Natural killer cell treated with Interleukin-12 subunit alpha and Interleukin-12 subunit beta and Interleukin-15 and Interleukin-18, amount 100 ng/mL, for 72 hours (primary cell): ENCODE data around the gene RPS6KA5. TPM values are rescaled to one million over a fixed set of nuclear protein-coding genes. Genes with fewer than 3 reads are reported as not detected.

Source experiments
- ATAC-seq, 2 donors: fragments of 150-1000 bp; cut with Tn5 transposase in 1 of 2; sonication (Bioruptor Pico), chemical (Tn5 transposase) in 1 of 2; 2 replicates each; pipeline ENCODE4 v1.10.0; 2021
- DNase-seq: peaks from one replicate; pipeline ENCODE4 v3.0.0; 2022; ENCODE audit warnings: low spot score
- H3K27ac Mint-ChIP-seq, 2 donors: 1 replicate in 1 of 2; 2 replicates in 1 of 2; pipeline ENCODE4 v1.8.0; 2022; ENCODE audit warnings: mixed read lengths in 2 of 2, mild to moderate bottlenecking in 1 of 2, moderate library complexity in 1 of 2
- H3K27me3 Mint-ChIP-seq, 2 donors: 1 replicate in 1 of 2; 2 replicates in 1 of 2; pipeline ENCODE4 v1.8.0; 2022; ENCODE audit warnings: mixed read lengths in 2 of 2
- H3K36me3 Mint-ChIP-seq: one replicate; pipeline ENCODE4 v1.8.0; 2022; ENCODE audit warnings: mixed read lengths
- H3K4me1 Mint-ChIP-seq, 2 donors: 1 replicate in 1 of 2; 2 replicates in 1 of 2; pipeline ENCODE4 v1.8.0; 2022; ENCODE audit warnings: low read depth in 2 of 2, mixed read lengths in 2 of 2, mild to moderate bottlenecking in 1 of 2
- H3K4me3 Mint-ChIP-seq: one replicate; pipeline ENCODE4 v1.8.0; 2022; ENCODE audit warnings: mixed read lengths
- H3K9me3 Mint-ChIP-seq: 2 replicates; pipeline ENCODE4 v1.8.0; 2022; ENCODE audit warnings: mixed read lengths
- total RNA-seq, 2 donors: library from RNA; stranded (reverse); gene quantifications; one replicate each; pipeline ENCODE4 v1.2.3, GENCODE V29; 2022

Gene RPS6KA5
- total RNA-seq, 2 donors from 2014 or later = 20.5 to 47.5 TPM

GRCh38 chr14:90905531-90905930 is 154.9 kb downstream of the RPS6KA5 start:
- H3K9me3 Mint-ChIP-seq = no peaks in the 10 kb centered on the region
- H3K36me3 Mint-ChIP-seq = peaks cover 13% of the 10 kb centered on the region
- H3K27ac Mint-ChIP-seq = peak overlapping the region; percentile 87 to 93
- no peaks in the 10 kb centered on the region for H3K27me3 Mint-ChIP-seq
- DNase-seq (no peak), ATAC-seq (peak; percentile 43 to 82)
- peak overlapping the region; percentile 78 for H3K4me3 Mint-ChIP-seq
- H3K4me1 Mint-ChIP-seq = peaks cover 13 to 27% of the 10 kb centered on the region in 2 donors

GRCh38 chr14:90903101-90903500 is 157.3 kb downstream of the RPS6KA5 start:
- DNase-seq (peak; percentile 61), ATAC-seq (peak; percentile 67 to 73)
- Mint-ChIP-seq H3K36me3 (peaks cover 13% of the 10 kb centered on the region), H3K27me3 (no peaks in the 10 kb centered on the region), H3K27ac (peak overlapping the region in 1 of 2 donors; percentile 34), H3K4me1 (peaks cover 13 to 27% of the 10 kb centered on the region in 2 donors), H3K9me3 (no peaks in the 10 kb centered on the region), H3K4me3 (no peak overlapping the region)

- DNase-seq (no peak), ATAC-seq (no peak)
- Mint-ChIP-seq H3K4me3 (no peak overlapping the region), H3K4me1 (peaks cover 10 to 13% of the 10 kb centered on the region in 2 donors), H3K27me3 (no peaks in the 10 kb centered on the region), H3K36me3 (peaks cover 3% of the 10 kb centered on the region), H3K9me3 (no peaks in the 10 kb centered on the region), H3K27ac (no peak overlapping the region)
These were observed 159.9 kb downstream of the RPS6KA5 start for GRCh38 chr14:90900476-90901083.

- ATAC-seq (no peak), DNase-seq (no peak)
- H3K27ac Mint-ChIP-seq = no peak overlapping the region
- no peak overlapping the region for H3K4me3 Mint-ChIP-seq
- H3K36me3 Mint-ChIP-seq = peaks cover 7% of the 10 kb centered on the region
- peaks cover 0 to 3% of the 10 kb centered on the region in 2 donors for H3K4me1 Mint-ChIP-seq
- H3K27me3 Mint-ChIP-seq = no peaks in the 10 kb centered on the region
- H3K9me3 Mint-ChIP-seq = no peaks in the 10 kb centered on the region
These were observed 163.4 kb downstream of the RPS6KA5 start for GRCh38 chr14:90897022-90897421.

GRCh38 chr14:90894241-90894640 is 166.2 kb downstream of the RPS6KA5 start:
- ATAC-seq (no peak), DNase-seq (no peak)
- H3K27ac Mint-ChIP-seq = no peak overlapping the region
- peaks cover 7% of the 10 kb centered on the region for H3K36me3 Mint-ChIP-seq
- peaks cover 0 to 3% of the 10 kb centered on the region in 2 donors for H3K4me1 Mint-ChIP-seq
- no peaks in the 10 kb centered on the region for H3K27me3 Mint-ChIP-seq
- no peaks in the 10 kb centered on the region for H3K9me3 Mint-ChIP-seq
- H3K4me3 Mint-ChIP-seq = no peak overlapping the region

GRCh38 chr14:90893510-90893909 is 166.9 kb downstream of the RPS6KA5 start:
- H3K27me3 Mint-ChIP-seq = no peaks in the 10 kb centered on the region
- no peak overlapping the region for H3K4me3 Mint-ChIP-seq
- DNase-seq (no peak), ATAC-seq (no peak)
- H3K27ac Mint-ChIP-seq = no peak overlapping the region
- peaks cover 0 to 3% of the 10 kb centered on the region in 2 donors for H3K4me1 Mint-ChIP-seq
- peaks cover 7% of the 10 kb centered on the region for H3K36me3 Mint-ChIP-seq
- H3K9me3 Mint-ChIP-seq = no peaks in the 10 kb centered on the region

- DNase-seq (no peak), ATAC-seq (no peak)
- no peaks in the 10 kb centered on the region for H3K9me3 Mint-ChIP-seq
- peaks cover 7% of the 10 kb centered on the region for H3K36me3 Mint-ChIP-seq
- H3K27ac Mint-ChIP-seq = peak overlapping the region in 1 of 2 donors; percentile 45
- H3K4me1 Mint-ChIP-seq = peaks cover 0 to 3% of the 10 kb centered on the region in 2 donors
- H3K27me3 Mint-ChIP-seq = no peaks in the 10 kb centered on the region
- H3K4me3 Mint-ChIP-seq = no peak overlapping the region
These were observed 167.5 kb downstream of the RPS6KA5 start for GRCh38 chr14:90892970-90893369.

GRCh38 chr14:90891326-90891725 is 169.1 kb downstream of the RPS6KA5 start:
- no peaks in the 10 kb centered on the region for H3K27me3 Mint-ChIP-seq
- H3K4me1 Mint-ChIP-seq = peaks cover 0 to 3% of the 10 kb centered on the region in 2 donors
- no peak overlapping the region for H3K27ac Mint-ChIP-seq
- H3K9me3 Mint-ChIP-seq = no peaks in the 10 kb centered on the region
- no peak for ATAC-seq
- no peak overlapping the region for H3K4me3 Mint-ChIP-seq
- no peak for DNase-seq
- H3K36me3 Mint-ChIP-seq = peaks cover 7% of the 10 kb centered on the region

- no peak for DNase-seq
- Mint-ChIP-seq H3K4me3 (no peak overlapping the region), H3K4me1 (no peaks in the 10 kb centered on the region), H3K9me3 (no peaks in the 10 kb centered on the region), H3K27ac (no peak overlapping the region), H3K36me3 (peaks cover 7% of the 10 kb centered on the region), H3K27me3 (no peaks in the 10 kb centered on the region)
- no peak for ATAC-seq
These were observed 170.0 kb downstream of the RPS6KA5 start for GRCh38 chr14:90890322-90891020.

- no peak overlapping the region for H3K27ac Mint-ChIP-seq
- no peaks in the 10 kb centered on the region for H3K4me1 Mint-ChIP-seq
- no peaks in the 10 kb centered on the region for H3K27me3 Mint-ChIP-seq
- peaks cover 18% of the 10 kb centered on the region for H3K36me3 Mint-ChIP-seq
- peaks cover 8% of the 10 kb centered on the region for H3K9me3 Mint-ChIP-seq
- DNase-seq (no peak), ATAC-seq (no peak)
- no peak overlapping the region for H3K4me3 Mint-ChIP-seq
These were observed 174.1 kb downstream of the RPS6KA5 start for GRCh38 chr14:90886297-90886815.

- peaks cover 24% of the 10 kb centered on the region for H3K36me3 Mint-ChIP-seq
- peaks cover 8% of the 10 kb centered on the region for H3K9me3 Mint-ChIP-seq
- no peak for DNase-seq
- no peak for ATAC-seq
- H3K4me3 Mint-ChIP-seq = no peak overlapping the region
- H3K4me1 Mint-ChIP-seq = peaks cover 0 to 3% of the 10 kb centered on the region in 2 donors
- H3K27me3 Mint-ChIP-seq = no peaks in the 10 kb centered on the region
- H3K27ac Mint-ChIP-seq = no peak overlapping the region
These were observed 176.7 kb downstream of the RPS6KA5 start for GRCh38 chr14:90883782-90884181.

GRCh38 chr14:90883197-90883596 is 177.2 kb downstream of the RPS6KA5 start:
- peaks cover 8% of the 10 kb centered on the region for H3K9me3 Mint-ChIP-seq
- H3K27ac Mint-ChIP-seq = no peak overlapping the region
- ATAC-seq = no peak
- DNase-seq = no peak
- H3K4me1 Mint-ChIP-seq = peaks cover 0 to 3% of the 10 kb centered on the region in 2 donors
- peaks cover 24% of the 10 kb centered on the region for H3K36me3 Mint-ChIP-seq
- no peaks in the 10 kb centered on the region for H3K27me3 Mint-ChIP-seq
- H3K4me3 Mint-ChIP-seq = no peak overlapping the region

GRCh38 chr14:90880282-90880681 is 180.2 kb downstream of the RPS6KA5 start:
- Mint-ChIP-seq H3K4me1 (peaks cover 0 to 3% of the 10 kb centered on the region in 2 donors), H3K9me3 (peaks cover 8% of the 10 kb centered on the region), H3K36me3 (peaks cover 24% of the 10 kb centered on the region), H3K27ac (no peak overlapping the region), H3K27me3 (no peaks in the 10 kb centered on the region), H3K4me3 (no peak overlapping the region)
- no peak for DNase-seq
- ATAC-seq = no peak

- H3K4me1 Mint-ChIP-seq = peaks cover 4 to 5% of the 10 kb centered on the region in 2 donors
- H3K36me3 Mint-ChIP-seq = peaks cover 23% of the 10 kb centered on the region
- H3K27me3 Mint-ChIP-seq = no peaks in the 10 kb centered on the region
- no peak for DNase-seq
- no peaks in the 10 kb centered on the region for H3K9me3 Mint-ChIP-seq
- no peak overlapping the region for H3K27ac Mint-ChIP-seq
- no peak for ATAC-seq
- H3K4me3 Mint-ChIP-seq = no peak overlapping the region
These were observed 185.8 kb downstream of the RPS6KA5 start for GRCh38 chr14:90874599-90874998.
